B cell (primary cell): Measurements from ENCODE around the gene TCF12. TPM values are rescaled to one million over a fixed set of nuclear protein-coding genes. Genes with fewer than 3 reads are reported as not detected.
A peak's percentile ranks its signal among the peaks of the same experiment; 100 is the strongest.

ENCODE experiments used
- ATAC-seq: fragments of 200-7000 bp; cut with Tn5 transposase; one replicate; pipeline ENCODE4 v1.10.0; 2021; ENCODE audit warnings: low read depth, mild to moderate bottlenecking, moderate number of reproducible peaks, moderate library complexity
- CTCF ChIA-PET: fragments of 350-600 bp; sonication (Branson Sonifier 250); formaldehyde crosslinking; loops from one replicate; lab custom pipeline; 2021; ENCODE audit warnings: antibody characterized with exemption, inconsistent platforms; lab: Charles Lee
- POLR2A ChIA-PET: fragments of 350-600 bp; sonication (Branson Sonifier 250); formaldehyde crosslinking; loops from one replicate; lab custom pipeline; 2021; ENCODE audit warnings: antibody characterized with exemption; lab: Charles Lee
- DNase-seq: peaks from one replicate; pipeline ENCODE4 v3.0.0; 2013
- H2AFZ ChIP-seq: 2 replicates; pipeline ENCODE4 v1.6.1; 2012; ENCODE audit warnings: mild to moderate bottlenecking, low read depth, low read length; ENCODE audit not compliant: insufficient read depth, poor library complexity, severe bottlenecking
- H3K27ac ChIP-seq, 2 donors: 1 replicate in 1 of 2; 2 replicates in 1 of 2; pipeline ENCODE4 v1.5.1; 2012 to 2013; ENCODE audit warnings: low read length in 2 of 2, mild to moderate bottlenecking in 2 of 2, moderate library complexity in 1 of 2
- H3K27me3 ChIP-seq, 4 experiments: fragments of 200-600 bp in 1 of 4; sonication (generic) in 1 of 4; replicated peaks in 1 of 4; 1 replicate in 2 of 4; 2 replicates in 2 of 4; pipeline versions ENCODE4 v1.6.1 to v1.7.0; 2013 to 2016; ENCODE audit warnings: low read length in 3 of 4, mild to moderate bottlenecking in 2 of 4, mixed read lengths in 1 of 4, moderate library complexity in 1 of 4; ENCODE audit not compliant: insufficient read depth in 4 of 4, control insufficient read depth in 3 of 4; ENCODE audit errors: control extremely low read depth in 1 of 4
- H3K36me3 ChIP-seq, 2 experiments: replicated peaks in 1 of 2; 1 replicate in 1 of 2; 2 replicates in 1 of 2; pipeline versions ENCODE4 v1.6.1 to v1.7.1; 2013; ENCODE audit warnings: low read length in 1 of 2; ENCODE audit not compliant: insufficient read depth in 2 of 2, control insufficient read depth in 1 of 2; ENCODE audit errors: control extremely low read depth in 1 of 2, extremely low read depth in 1 of 2
- H3K4me1 ChIP-seq, 2 donors: fragments of 200-600 bp in 1 of 2; sonication (generic) in 1 of 2; 1 replicate in 1 of 2; 2 replicates in 1 of 2; pipeline versions ENCODE4 v1.5.1 to v1.6.1; 2013 to 2017; ENCODE audit warnings: low read length in 2 of 2; ENCODE audit not compliant: control insufficient read depth in 2 of 2, insufficient read depth in 2 of 2
- H3K4me2 ChIP-seq: replicated peaks from 2 replicates; pipeline ENCODE3; 2012; ENCODE audit warnings: mild to moderate bottlenecking, low read depth, low read length; ENCODE audit not compliant: poor library complexity, severe bottlenecking
- H3K4me3 ChIP-seq, 5 experiments: fragments of 200-600 bp in 1 of 5; sonication (generic) in 1 of 5; 1 replicate in 3 of 5; 2 replicates in 2 of 5; pipeline versions ENCODE4 v1.5.1 to v1.7.0; 2011 to 2016; ENCODE audit warnings: low read length in 4 of 5, mild to moderate bottlenecking in 4 of 5, low read depth in 2 of 5, control low read depth in 1 of 5, moderate library complexity in 1 of 5; ENCODE audit not compliant: insufficient read depth in 1 of 5; ENCODE audit errors: control extremely low read depth in 1 of 5, extremely low read depth in 1 of 5
- H3K79me2 ChIP-seq: fragments of 200-600 bp; sonication (generic); one replicate; pipeline ENCODE4 v1.6.0; 2016; ENCODE audit warnings: low read length; ENCODE audit not compliant: control insufficient read depth, insufficient read depth
- H3K9ac ChIP-seq: fragments of 200-600 bp; sonication (generic); 2 replicates; pipeline ENCODE4 v1.6.1; 2017; ENCODE audit warnings: mild to moderate bottlenecking, low read length, moderate library complexity
- H3K9me3 ChIP-seq, 3 donors: one replicate each; pipeline versions ENCODE4 v1.6.1 to v1.7.1; 2013; ENCODE audit warnings: low read length in 2 of 3; ENCODE audit not compliant: control insufficient read depth in 2 of 3, insufficient read depth in 1 of 3; ENCODE audit errors: control extremely low read depth in 1 of 3
- H4K20me1 ChIP-seq: 2 replicates; pipeline ENCODE4 v1.6.0; 2012; ENCODE audit warnings: mild to moderate bottlenecking, low read length; ENCODE audit not compliant: insufficient read depth, control insufficient read depth, poor library complexity, severe bottlenecking
- H3K27ac Mint-ChIP-seq: one replicate; pipeline ENCODE4 v1.8.0; 2021; ENCODE audit warnings: mixed read lengths
- H3K27me3 Mint-ChIP-seq: one replicate; pipeline ENCODE4 v1.8.0; 2021; ENCODE audit warnings: mixed read lengths
- H3K4me1 Mint-ChIP-seq: one replicate; pipeline ENCODE4 v1.8.0; 2021; ENCODE audit warnings: mixed read lengths
- H3K4me3 Mint-ChIP-seq: one replicate; pipeline ENCODE4 v1.8.0; 2021; ENCODE audit warnings: mixed read lengths
- H3K9me3 Mint-ChIP-seq: one replicate; pipeline ENCODE4 v1.8.0; 2022; ENCODE audit warnings: mixed read lengths; ENCODE audit not compliant: insufficient read depth
- EZH2 ChIP-seq: IDR thresholded peaks from 2 replicates; pipeline ENCODE4 v1.6.1; 2012; ENCODE audit warnings: borderline replicate concordance, low read depth, mild to moderate bottlenecking, moderate library complexity, low read length; ENCODE audit not compliant: insufficient read depth, poor library complexity, severe bottlenecking
- WGBS: methylation state at CpG from one replicate; pipeline ENCODE4 v1.1.5; 2013; ENCODE audit warnings: missing lambda C conversion rate; ENCODE audit not compliant: insufficient coverage; 5-methylcytosine and 5-hydroxymethylcytosine counted together
- intact Hi-C: fragments of 100-400 bp; cut with micrococcal nuclease; formaldehyde crosslinking; loops from one replicate; pipeline ENCODE4 v1.10.0; 2022
- polyA plus RNA-seq: library from polyadenylated mRNA; depleted of rRNA; stranded (reverse); fragments of >200 nt; gene quantifications from 2 replicates; pipeline ENCODE4 v1.2.3, GENCODE V29; 2012
- total RNA-seq, 2 donors: library from RNA; stranded (reverse); fragments of 120-200 nt in 1 of 2; gene quantifications; 1 replicate in 1 of 2; 2 replicates in 1 of 2; pipeline versions ENCODE4 v1.2.3 to v1.2.4, GENCODE V29; 2013 to 2022
- TF ChIP-seq, protein P1 (sequence below): fragments of 200-600 bp; IDR thresholded peaks from one replicate; pipeline ENCODE4 v1.8.0; 2022; ENCODE audit warnings: antibody characterized with exemption, mild to moderate bottlenecking

The TCF12 gene
- total and polyA plus RNA-seq, 2 donors (not counting 1 experiment from before 2014, with no cell fraction given), result 27.1 to 131 TPM

DNA sequence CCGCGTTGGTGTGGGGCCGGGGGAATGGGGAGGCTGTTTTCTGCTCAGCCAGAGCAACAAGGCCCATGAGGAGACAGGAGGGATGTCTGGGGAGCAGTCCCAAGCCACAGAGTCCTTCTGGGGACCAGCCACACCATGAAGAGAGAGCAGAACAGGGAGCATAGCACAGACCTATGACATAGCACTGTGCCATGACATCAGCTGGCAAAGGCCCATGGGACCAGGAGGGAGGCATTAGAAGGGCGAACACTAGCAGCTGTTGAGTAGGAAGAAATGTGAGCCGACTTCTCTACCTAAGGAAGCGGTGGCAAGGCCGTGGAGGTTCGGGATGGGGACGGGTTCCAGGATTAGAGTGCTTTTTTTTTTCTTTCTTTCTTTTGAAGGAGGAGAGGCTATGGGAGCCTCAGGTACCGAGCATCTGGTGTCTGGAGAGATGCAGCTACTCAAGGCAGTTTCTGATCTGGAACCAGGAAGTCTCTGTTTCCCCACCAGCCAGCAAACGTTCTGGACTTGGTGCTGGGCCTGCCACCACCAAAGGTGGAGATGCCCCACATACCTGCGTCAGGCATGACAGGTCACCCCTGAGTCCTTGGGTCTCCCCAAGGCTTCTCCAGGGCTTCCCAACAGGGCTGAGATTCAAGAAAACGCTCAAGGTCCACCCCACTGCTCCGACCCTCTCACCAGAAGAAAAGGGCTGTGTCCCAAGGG is 380.6 kb downstream of the TCF12 start:
- H3K27ac ChIP-seq, result peak overlapping the region; percentile 96 to 99
- POLR2A ChIA-PET, result interaction anchor here (0.9 to 7.3 kb wide), 3 partner anchors 10 to 39 kb away, joined by 3 to 109 read pairs (median 3); no protein-coding TSS in a partner anchor

More for the DNA sequence above, 380.6 kb downstream of the TCF12 start:
- no peaks in the 10 kb centered on the region for H3K9me3 Mint-ChIP-seq
- 76% methylated on average over 12 of the region's 14 CpGs for WGBS
- peak overlapping the region; percentile 99 for H3K4me3 Mint-ChIP-seq
- ATAC-seq (no peak), DNase-seq (peak; percentile 62)
- H3K4me3 ChIP-seq, result peak overlapping the region in 4 of 5 experiments; percentile 95 to 100 (median 97)
- H4K20me1 ChIP-seq, result peaks cover 35% of the 10 kb centered on the region
- peak overlapping the region; percentile 98 for H3K9ac ChIP-seq
- peaks cover 83% of the 10 kb centered on the region for H3K79me2 ChIP-seq
- H3K4me1 Mint-ChIP-seq, result peaks cover 58% of the 10 kb centered on the region
- H3K36me3 ChIP-seq, result peaks cover 0 to 9% of the 10 kb centered on the region in 2 experiments
- peak overlapping the region; percentile 91 for H3K4me2 ChIP-seq
- H3K27ac Mint-ChIP-seq, result peak overlapping the region; percentile 98
- H3K27me3 ChIP-seq, result no peaks in the 10 kb centered on the region
- H2AFZ ChIP-seq, result peak overlapping the region; percentile 62
- CTCF ChIA-PET, result interaction anchor here (0.7 to 0.9 kb wide), 2 partner anchors 14 to 92 kb away, joined by 6 to 11 read pairs; no protein-coding TSS in a partner anchor
- peaks cover 43 to 50% of the 10 kb centered on the region in 2 donors for H3K4me1 ChIP-seq
- intact Hi-C loops, result loop anchor here (1.0 to 2.0 kb wide), 2 partner anchors 12 to 40 kb away; no protein-coding TSS in a partner anchor
- TF ChIP-seq, protein P1, sequence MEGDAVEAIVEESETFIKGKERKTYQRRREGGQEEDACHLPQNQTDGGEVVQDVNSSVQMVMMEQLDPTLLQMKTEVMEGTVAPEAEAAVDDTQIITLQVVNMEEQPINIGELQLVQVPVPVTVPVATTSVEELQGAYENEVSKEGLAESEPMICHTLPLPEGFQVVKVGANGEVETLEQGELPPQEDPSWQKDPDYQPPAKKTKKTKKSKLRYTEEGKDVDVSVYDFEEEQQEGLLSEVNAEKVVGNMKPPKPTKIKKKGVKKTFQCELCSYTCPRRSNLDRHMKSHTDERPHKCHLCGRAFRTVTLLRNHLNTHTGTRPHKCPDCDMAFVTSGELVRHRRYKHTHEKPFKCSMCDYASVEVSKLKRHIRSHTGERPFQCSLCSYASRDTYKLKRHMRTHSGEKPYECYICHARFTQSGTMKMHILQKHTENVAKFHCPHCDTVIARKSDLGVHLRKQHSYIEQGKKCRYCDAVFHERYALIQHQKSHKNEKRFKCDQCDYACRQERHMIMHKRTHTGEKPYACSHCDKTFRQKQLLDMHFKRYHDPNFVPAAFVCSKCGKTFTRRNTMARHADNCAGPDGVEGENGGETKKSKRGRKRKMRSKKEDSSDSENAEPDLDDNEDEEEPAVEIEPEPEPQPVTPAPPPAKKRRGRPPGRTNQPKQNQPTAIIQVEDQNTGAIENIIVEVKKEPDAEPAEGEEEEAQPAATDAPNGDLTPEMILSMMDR, result no peak
- no peak for TF ChIP-seq EZH2
- no peaks in the 10 kb centered on the region for H3K9me3 ChIP-seq
- H3K27me3 Mint-ChIP-seq, result no peaks in the 10 kb centered on the region
